Bronchial epithelial cell (primary cell): ENCODE data around the gene IQGAP3. TPM values are rescaled to one million over a fixed set of nuclear protein-coding genes. Genes with fewer than 3 reads are reported as not detected.
"Not testable (repeated sequence)": the region's sequence is repeated elsewhere in the genome, so short reads cannot be mapped to it uniquely, and the experiment has no call there.

ENCODE experiments used
- DNase-seq: peaks from one replicate; pipeline ENCODE4 v3.0.0-alpha.2; 2010; ENCODE audit warnings: low read depth
- FAIRE-seq: peaks from 2 replicates; lab custom pipeline; 2011; peaks lifted over from hg19 to GRCh38; lab: Jason Lieb, UNC
- H3K27me3 ChIP-seq: 2 replicates; pipeline ENCODE4 v1.5.1; 2011; ENCODE audit warnings: low read length; ENCODE audit not compliant: control insufficient read depth, insufficient read depth
- H3K36me3 ChIP-seq: 2 replicates; pipeline ENCODE4 v1.5.1; 2011; ENCODE audit warnings: low read length; ENCODE audit not compliant: control insufficient read depth, insufficient read depth
- H3K4me3 ChIP-seq: 2 replicates; pipeline ENCODE4 v1.5.1; 2011; ENCODE audit warnings: mild to moderate bottlenecking, low read depth, low read length, control low read depth
- CTCF ChIP-seq: IDR thresholded peaks from 2 replicates; pipeline ENCODE4 v1.5.1; 2011; ENCODE audit warnings: mild to moderate bottlenecking, moderate library complexity, low read length, control low read depth, inconsistent platforms; ENCODE audit not compliant: insufficient read depth, severe bottlenecking
- total RNA-seq: library from RNA; depleted of rRNA; stranded (reverse); fragments of >200 nt; gene quantifications from 2 replicates; pipeline ENCODE4 v1.2.1, GENCODE V29; 2014

IQGAP3 gene
- total RNA-seq, 1 donor from 2014 or later, result 0.53 TPM

- peak; percentile 55 for FAIRE-seq
- H3K36me3 ChIP-seq, result peaks cover 3% of the 10 kb centered on the region
- H3K4me3 ChIP-seq, result no peak overlapping the region
- no peak for TF ChIP-seq CTCF
- no peaks in the 10 kb centered on the region for H3K27me3 ChIP-seq
- DNase-seq, result no peak
Measured at GRCh38 chr1:156559086-156559796, 13.1 kb downstream of the IQGAP3 start.

- Histone ChIP-seq H3K4me3 (no peak overlapping the region), H3K27me3 (no peaks in the 10 kb centered on the region), H3K36me3 (peaks cover 5% of the 10 kb centered on the region)
- DNase-seq, result no peak
- TF ChIP-seq CTCF, result no peak
- FAIRE-seq, result no peak
Measured at GRCh38 chr1:156556354-156556753, 16.0 kb downstream of the IQGAP3 start.

GRCh38 chr1:156555715-156556114 is 16.6 kb downstream of the IQGAP3 start:
- peaks cover 5% of the 10 kb centered on the region for H3K36me3 ChIP-seq
- no peak for DNase-seq
- H3K27me3 ChIP-seq, result no peaks in the 10 kb centered on the region
- H3K4me3 ChIP-seq, result no peak overlapping the region
- no peak for FAIRE-seq
- TF ChIP-seq CTCF, result no peak

GRCh38 chr1:156554971-156555370 is 17.4 kb downstream of the IQGAP3 start:
- H3K27me3 ChIP-seq, result no peaks in the 10 kb centered on the region
- no peak for TF ChIP-seq CTCF
- FAIRE-seq (no peak), DNase-seq (no peak)
- H3K36me3 ChIP-seq, result peaks cover 5% of the 10 kb centered on the region
- no peak overlapping the region for H3K4me3 ChIP-seq

GRCh38 chr1:156553860-156554485 is 18.4 kb downstream of the IQGAP3 start:
- H3K4me3 ChIP-seq, result no peak overlapping the region
- FAIRE-seq, result no peak
- no peak for TF ChIP-seq CTCF
- DNase-seq, result no peak
- peaks cover 5% of the 10 kb centered on the region for H3K36me3 ChIP-seq
- H3K27me3 ChIP-seq, result no peaks in the 10 kb centered on the region

GRCh38 chr1:156552937-156553336 is 19.4 kb downstream of the IQGAP3 start:
- not testable (repeated sequence) for H3K4me3 ChIP-seq, H3K36me3 ChIP-seq, H3K27me3 ChIP-seq, DNase-seq, FAIRE-seq
